HepG2 (cell line): ENCODE data around the gene FAM120C. TPM values are rescaled to one million over a fixed set of nuclear protein-coding genes. Genes with fewer than 3 reads are reported as not detected.

Experiments used
- ARNT2 ChIP-seq: sonication (generic); formaldehyde crosslinking; IDR thresholded peaks from 2 replicates; pipeline ENCODE4 v1.8.0; 2022; ENCODE audit warnings: mild to moderate bottlenecking, low read depth, missing genetic modification reagents, moderate library complexity
- ATM ChIP-seq: fragments of 450-650 bp; IDR thresholded peaks from 2 replicates; pipeline ENCODE4 v1.7.1; 2017; ENCODE audit warnings: mild to moderate bottlenecking, borderline replicate concordance
- CCAR2 ChIP-seq: fragments of 200-400 bp; formaldehyde crosslinking; optimal IDR thresholded peaks from 2 replicates; pipeline ENCODE3; 2018; ENCODE audit warnings: low read depth, mild to moderate bottlenecking, low read length, moderate library complexity
- FOXC1 ChIP-seq: sonication (generic); formaldehyde crosslinking; IDR thresholded peaks from 2 replicates; pipeline ENCODE4 v1.8.0; 2022; ENCODE audit warnings: mild to moderate bottlenecking, missing genetic modification reagents, borderline replicate concordance
- GPN1 ChIP-seq: sonication (generic); formaldehyde crosslinking; IDR thresholded peaks from 2 replicates; pipeline ENCODE4 v1.5.1; 2020; ENCODE audit warnings: missing genetic modification reagents, borderline replicate concordance
- HCFC1 ChIP-seq: fragments of 150-350 bp; IDR thresholded peaks from 2 replicates; pipeline ENCODE4 v1.6.1; 2014; ENCODE audit warnings: low read depth, low read length
- KDM6A ChIP-seq: IDR thresholded peaks from 2 replicates; pipeline ENCODE4 v1.6.1; 2016; ENCODE audit warnings: low read depth
- MAFG ChIP-seq: sonication (generic); formaldehyde crosslinking; IDR thresholded peaks from 2 replicates; pipeline ENCODE4 v1.5.1; 2020; ENCODE audit warnings: mild to moderate bottlenecking, missing genetic modification reagents
- MED8 ChIP-seq: sonication (generic); formaldehyde crosslinking; IDR thresholded peaks from 2 replicates; pipeline ENCODE4 v1.8.1; 2023; ENCODE audit warnings: mild to moderate bottlenecking, missing genetic modification reagents; ENCODE audit not compliant: insufficient replicate concordance
- MIER2 ChIP-seq: IDR thresholded peaks from 2 replicates; pipeline ENCODE4 v1.6.1; 2016; ENCODE audit warnings: missing biosample characterization, missing genetic modification reagents
- MYNN ChIP-seq: sonication (generic); formaldehyde crosslinking; IDR thresholded peaks from 2 replicates; pipeline ENCODE4 v1.4.0; 2020; ENCODE audit warnings: mild to moderate bottlenecking, low read depth, missing genetic modification reagents
- RFX1 ChIP-seq: fragments of 450-650 bp; IDR thresholded peaks from 2 replicates; pipeline ENCODE4 v1.6.1; 2017
- SRF ChIP-seq: IDR thresholded peaks from 2 replicates; pipeline ENCODE4 v1.6.1; 2011; ENCODE audit warnings: mild to moderate bottlenecking, low read depth, low read length, moderate library complexity
- SRSF1 ChIP-seq: fragments of 200-400 bp; formaldehyde crosslinking; optimal IDR thresholded peaks from 2 replicates; pipeline ENCODE3; 2017; ENCODE audit warnings: mild to moderate bottlenecking, low read depth, low read length, moderate library complexity
- U2AF2 ChIP-seq: fragments of 200-400 bp; formaldehyde crosslinking; IDR thresholded peaks from 2 replicates; pipeline ENCODE4 v1.6.1; 2017; ENCODE audit warnings: low read depth, mild to moderate bottlenecking, low read length
- ZBTB21 ChIP-seq: sonication (generic); formaldehyde crosslinking; IDR thresholded peaks from 2 replicates; pipeline ENCODE4 v1.4.0; 2020; ENCODE audit warnings: missing genetic modification reagents
- ZNF143 ChIP-seq: sonication (generic); formaldehyde crosslinking; IDR thresholded peaks from 2 replicates; pipeline ENCODE4 v1.4.0; 2020; ENCODE audit warnings: missing genetic modification reagents
- ZNF274 ChIP-seq: sonication (generic); formaldehyde crosslinking; IDR thresholded peaks from 2 replicates; pipeline ENCODE4 v1.5.1; 2020; ENCODE audit warnings: mild to moderate bottlenecking, missing genetic modification reagents
- ZNF333 ChIP-seq: sonication (generic); formaldehyde crosslinking; IDR thresholded peaks from 2 replicates; pipeline ENCODE4 v1.4.0; 2020; ENCODE audit warnings: mild to moderate bottlenecking, missing genetic modification reagents, borderline replicate concordance
- ZNF335 ChIP-seq: sonication (generic); formaldehyde crosslinking; IDR thresholded peaks from 2 replicates; pipeline ENCODE4 v1.4.0; 2020; ENCODE audit warnings: missing genetic modification reagents
- ZNF430 ChIP-seq: sonication (generic); formaldehyde crosslinking; IDR thresholded peaks from 2 replicates; pipeline ENCODE4 v1.9.0; 2021; ENCODE audit warnings: mild to moderate bottlenecking, missing genetic modification reagents
- polyA plus RNA-seq, 8 experiments: library from polyadenylated mRNA; depleted of rRNA in 3 of 8; stranded (reverse) in 7 of 8; unstranded in 1 of 8; fragments of >200 nt; fragmentation: Illumina TruSeq in 4 of 8; extraction: Trizol in 4 of 8; gene quantifications; 2 replicates each; pipeline versions ENCODE4 v1.2.1 to v1.2.3, GENCODE V29; 2011 to 2016; ENCODE audit warnings: low read depth in 4 of 8, missing spikeins in 1 of 8, mixed read lengths in 1 of 8; ENCODE audit not compliant: insufficient read depth in 1 of 8
- total RNA-seq, 5 experiments: library from RNA; depleted of rRNA; stranded (reverse); fragments of >200 nt; fragmentation: Illumina TruSeq; extraction: Trizol; gene quantifications; 2 replicates each; pipeline ENCODE4 v1.2.3, GENCODE V29; 2016; ENCODE audit warnings: low read depth in 1 of 5
- TF ChIP-seq, protein P1 (sequence below): sonication (generic); formaldehyde crosslinking; IDR thresholded peaks from 2 replicates; pipeline ENCODE4 v1.4.0; 2020; ENCODE audit warnings: mild to moderate bottlenecking, missing genetic modification reagents
- TF ChIP-seq, protein P2 (sequence below): sonication (generic); formaldehyde crosslinking; IDR thresholded peaks from 2 replicates; pipeline ENCODE4 v1.5.0; 2020; ENCODE audit warnings: mild to moderate bottlenecking, missing genetic modification reagents

FAM120C gene
- total and polyA plus RNA-seq, 2 of the 13 experiments (the other 11 are each of a cell fraction or from before 2014, with no cell fraction given), result 4.6 to 7.4 TPM

DNA sequence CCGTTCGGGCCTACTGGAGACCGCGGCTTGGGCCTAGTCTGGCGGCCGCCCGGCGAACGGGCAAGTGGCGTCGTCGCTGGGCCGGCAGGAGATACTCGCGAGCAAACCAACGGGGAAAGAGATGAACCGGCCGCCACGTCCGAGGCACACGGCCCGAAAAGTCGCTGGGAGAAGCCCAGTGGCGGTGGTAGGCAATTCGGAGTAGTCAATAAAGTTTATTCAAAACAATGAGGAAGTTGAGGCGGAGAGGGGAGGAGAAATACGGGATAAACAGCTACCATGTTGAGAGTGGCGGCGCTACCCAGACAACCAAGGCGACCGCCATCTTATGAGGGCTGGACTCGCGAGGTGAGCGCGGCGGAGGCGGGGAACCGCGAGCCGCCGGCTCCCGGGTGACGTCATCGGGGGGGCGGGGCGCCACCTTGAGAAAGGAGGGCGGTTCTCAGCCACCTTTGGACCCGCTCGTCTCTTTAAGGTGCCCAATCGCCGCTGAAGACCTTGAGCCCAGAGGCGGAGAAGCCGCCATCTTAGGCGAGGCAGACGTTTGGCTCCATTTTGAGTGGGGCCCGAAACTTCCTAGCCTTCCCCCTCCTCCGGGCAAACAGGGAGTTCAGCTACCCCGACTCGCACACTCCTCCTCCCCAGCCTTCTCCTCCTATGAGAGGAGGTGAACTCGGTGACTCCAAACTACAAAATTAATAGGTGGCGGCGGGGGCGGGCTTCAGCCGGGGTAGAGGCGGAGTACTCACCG lies 138.8 kb downstream of the FAM120C start, which contains the start of gene PHF8 (continued):
- TF ChIP-seq, protein P1, sequence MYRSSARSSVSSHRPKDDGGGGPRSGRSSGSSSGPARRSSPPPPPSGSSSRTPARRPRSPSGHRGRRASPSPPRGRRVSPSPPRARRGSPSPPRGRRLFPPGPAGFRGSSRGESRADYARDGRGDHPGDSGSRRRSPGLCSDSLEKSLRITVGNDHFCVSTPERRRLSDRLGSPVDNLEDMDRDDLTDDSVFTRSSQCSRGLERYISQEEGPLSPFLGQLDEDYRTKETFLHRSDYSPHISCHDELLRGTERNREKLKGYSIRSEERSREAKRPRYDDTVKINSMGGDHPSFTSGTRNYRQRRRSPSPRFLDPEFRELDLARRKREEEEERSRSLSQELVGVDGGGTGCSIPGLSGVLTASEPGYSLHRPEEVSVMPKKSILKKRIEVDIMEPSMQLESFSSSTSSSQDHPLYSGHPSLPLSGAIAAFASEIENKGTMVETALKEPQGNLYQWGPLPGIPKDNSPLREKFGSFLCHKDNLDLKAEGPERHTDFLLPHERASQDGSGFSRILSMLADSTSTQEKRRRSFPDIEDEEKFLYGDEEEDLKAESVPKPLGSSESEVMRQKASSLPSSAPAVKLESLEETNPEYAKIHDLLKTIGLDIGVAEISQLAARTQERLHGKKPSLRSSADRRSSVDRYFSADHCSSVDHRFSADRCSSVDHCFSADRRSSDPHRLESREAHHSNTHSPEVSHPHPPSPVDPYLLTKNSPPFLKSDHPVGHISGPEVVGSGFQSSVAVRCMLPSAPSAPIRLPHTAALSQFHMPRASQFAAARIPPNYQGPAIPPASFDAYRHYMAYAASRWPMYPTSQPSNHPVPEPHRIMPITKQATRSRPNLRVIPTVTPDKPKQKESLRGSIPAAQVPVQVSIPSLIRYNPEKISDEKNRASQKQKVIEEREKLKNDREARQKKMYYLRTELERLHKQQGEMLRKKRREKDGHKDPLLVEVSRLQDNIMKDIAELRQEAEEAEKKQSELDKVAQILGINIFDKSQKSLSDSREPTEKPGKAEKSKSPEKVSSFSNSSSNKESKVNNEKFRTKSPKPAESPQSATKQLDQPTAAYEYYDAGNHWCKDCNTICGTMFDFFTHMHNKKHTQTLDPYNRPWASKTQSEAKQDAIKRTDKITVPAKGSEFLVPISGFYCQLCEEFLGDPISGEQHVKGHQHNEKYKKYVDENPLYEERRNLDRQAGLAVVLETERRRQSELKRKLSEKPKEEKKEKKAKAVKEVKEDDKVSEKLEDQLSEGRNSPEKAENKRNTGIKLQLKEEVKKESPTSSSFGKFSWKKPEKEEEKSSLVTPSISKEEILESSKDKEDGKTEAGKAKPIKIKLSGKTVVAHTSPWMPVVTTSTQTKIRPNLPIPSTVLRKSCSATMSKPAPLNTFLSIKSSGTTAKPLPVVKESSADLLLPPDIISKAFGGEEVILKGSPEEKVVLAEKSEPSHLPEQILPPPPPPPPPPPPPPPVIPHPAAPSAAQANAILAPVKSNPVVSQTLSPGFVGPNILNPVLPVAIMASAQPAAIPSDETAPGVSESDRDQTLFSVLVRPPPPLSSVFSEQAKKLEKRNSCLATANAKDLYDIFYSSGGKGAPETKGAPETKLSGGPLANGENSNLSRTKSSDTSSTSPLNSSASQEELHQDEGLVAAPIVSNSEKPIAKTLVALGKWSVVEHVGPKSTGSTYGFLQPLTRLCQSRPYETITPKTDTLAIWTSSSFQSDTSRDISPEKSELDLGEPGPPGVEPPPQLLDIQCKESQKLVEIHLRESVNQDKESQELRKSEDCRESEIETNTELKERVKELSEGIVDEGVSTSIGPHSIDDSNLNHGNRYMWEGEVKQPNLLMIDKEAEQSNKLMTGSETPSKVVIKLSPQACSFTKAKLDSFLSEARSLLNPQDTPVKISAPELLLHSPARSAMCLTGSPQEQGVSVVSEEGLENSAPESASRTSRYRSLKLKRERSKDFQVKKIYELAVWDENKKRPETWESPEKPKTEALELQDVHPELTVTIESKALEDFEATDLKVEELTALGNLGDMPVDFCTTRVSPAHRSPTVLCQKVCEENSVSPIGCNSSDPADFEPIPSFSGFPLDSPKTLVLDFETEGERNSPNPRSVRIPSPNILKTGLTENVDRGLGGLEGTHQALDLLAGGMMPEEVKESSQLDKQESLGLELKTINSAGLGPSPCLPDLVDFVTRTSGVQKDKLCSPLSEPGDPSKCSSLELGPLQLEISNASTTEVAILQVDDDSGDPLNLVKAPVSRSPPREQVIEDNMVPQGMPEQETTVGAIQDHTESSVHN (CRISPR knock-in tag), result no peak
- TF ChIP-seq, protein P2, sequence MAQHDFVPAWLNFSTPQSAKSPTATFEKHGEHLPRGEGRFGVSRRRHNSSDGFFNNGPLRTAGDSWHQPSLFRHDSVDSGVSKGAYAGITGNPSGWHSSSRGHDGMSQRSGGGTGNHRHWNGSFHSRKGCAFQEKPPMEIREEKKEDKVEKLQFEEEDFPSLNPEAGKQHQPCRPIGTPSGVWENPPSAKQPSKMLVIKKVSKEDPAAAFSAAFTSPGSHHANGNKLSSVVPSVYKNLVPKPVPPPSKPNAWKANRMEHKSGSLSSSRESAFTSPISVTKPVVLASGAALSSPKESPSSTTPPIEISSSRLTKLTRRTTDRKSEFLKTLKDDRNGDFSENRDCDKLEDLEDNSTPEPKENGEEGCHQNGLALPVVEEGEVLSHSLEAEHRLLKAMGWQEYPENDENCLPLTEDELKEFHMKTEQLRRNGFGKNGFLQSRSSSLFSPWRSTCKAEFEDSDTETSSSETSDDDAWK, result no peak
- TF ChIP-seq U2AF2 (no peak), ZNF274 (CRISPR knock-in tag) (no peak), ZNF143 (CRISPR knock-in tag) (no peak; the same call in 1 of the 2 replicates), RFX1 (no peak), SRSF1 (no peak), ZBTB21 (CRISPR knock-in tag) (peak; percentile 38; the same call in 1 of the 2 replicates), ATM (no peak), ZNF335 (CRISPR knock-in tag) (no peak), ARNT2 (CRISPR knock-in tag) (no peak), GPN1 (no peak), ZNF333 (CRISPR knock-in tag) (no peak), MIER2 (CRISPR knock-in tag) (no peak), CCAR2 (no peak), ZNF430 (CRISPR knock-in tag) (no peak), MAFG (CRISPR knock-in tag) (no peak), MYNN (CRISPR knock-in tag) (no peak), KDM6A (CRISPR knock-in tag) (no peak), FOXC1 (no peak), HCFC1 (peak; percentile 15; the same call in 1 of the 2 replicates), SRF (no peak), MED8 (CRISPR knock-in tag) (no peak)
